ENCODE results near the gene TREML2. TPM values are rescaled to one million over a fixed set of nuclear protein-coding genes. Genes with fewer than 3 reads are reported as not detected.

The TREML2 gene
- total RNA-seq, 4 donors from 2014 or later = 0.66 TPM; not detected in 3

- no peak overlapping the region for H3K4me3 ChIP-seq
These were observed 28.8 kb upstream of the TREML2 start for GRCh38 chr6:41229721-41230120.

GRCh38 chr6:41228616-41229015 lies 27.7 kb upstream of the TREML2 start:
- intact Hi-C loops (cut with DNase I) = no loop called here
- Histone ChIP-seq H3K36me3 (no peaks in the 10 kb centered on the region), H3K9me3 (no peaks in the 10 kb centered on the region), H3K27me3 (peaks cover 0 to 51% (median 11%) of the 10 kb centered on the region in 4 donors), H3K4me3 (no peak overlapping the region), H3K27ac (replicated peaks in 1 of 4) (no peak overlapping the region), H3K4me1 (no peaks in the 10 kb centered on the region)
- DNase-seq (ENCODE audit: extremely low spot score) = peak; percentile 42
- TF ChIP-seq EP300 (IDR thresholded peaks at IDR 0.05) (no peak), POLR2AphosphoS5 (IDR thresholded peaks at IDR 0.05) (no peak), CTCF (IDR thresholded peaks at IDR 0.05) (no peak), POLR2A (IDR thresholded peaks at IDR 0.05; ENCODE audit: low read depth) (no peak)
- WGBS = 42% methylated on average over 5 of the region's 5 CpGs

More at GRCh38 chr6:41229721-41230120, 28.8 kb upstream of the TREML2 start:
- peaks cover 0 to 42% (median 10%) of the 10 kb centered on the region in 4 donors for H3K27me3 ChIP-seq
- intact Hi-C loops (cut with DNase I) = no loop called here
- 87% methylated on average over 4 of the region's 4 CpGs for WGBS
- no peaks in the 10 kb centered on the region for H3K36me3 ChIP-seq
- TF ChIP-seq EP300 (IDR thresholded peaks at IDR 0.05) = no peak
- no peak for TF ChIP-seq POLR2A (IDR thresholded peaks at IDR 0.05; ENCODE audit: low read depth)
- TF ChIP-seq POLR2AphosphoS5 (IDR thresholded peaks at IDR 0.05) = no peak
- no peaks in the 10 kb centered on the region for H3K4me1 ChIP-seq
- DNase-seq (ENCODE audit: extremely low spot score) = no peak
- H3K27ac ChIP-seq (replicated peaks in 1 of 4) = no peak overlapping the region
- H3K9me3 ChIP-seq = no peaks in the 10 kb centered on the region

- peaks cover 0 to 56% (median 11%) of the 10 kb centered on the region in 4 donors for H3K27me3 ChIP-seq
- WGBS = 70% methylated on average over 5 of the region's 5 CpGs
- TF ChIP-seq EP300 (IDR thresholded peaks at IDR 0.05) = no peak
- TF ChIP-seq CTCF (IDR thresholded peaks at IDR 0.05) = no peak
- TF ChIP-seq POLR2AphosphoS5 (IDR thresholded peaks at IDR 0.05) = no peak
- no peak for TF ChIP-seq POLR2A (IDR thresholded peaks at IDR 0.05; ENCODE audit: low read depth)
These were observed 27.1 kb upstream of the TREML2 start, which contains the start of gene TREML4 for GRCh38 chr6:41228096-41228495. Gene TREML4 (plus strand): TSS chr6:41228349. CDS start chr6:41228428, 79 bp downstream.

GRCh38 chr6:41226752-41227151 lies 25.8 kb upstream of the TREML2 start:
- Histone ChIP-seq H3K9me3 (no peaks in the 10 kb centered on the region), H3K27me3 (peaks cover 0 to 62% (median 11%) of the 10 kb centered on the region in 4 donors), H3K36me3 (no peaks in the 10 kb centered on the region), H3K4me1 (no peaks in the 10 kb centered on the region), H3K27ac (replicated peaks in 1 of 4) (no peak overlapping the region), H3K4me3 (no peak overlapping the region)
- DNase-seq (ENCODE audit: extremely low spot score) = no peak
- no peak for TF ChIP-seq POLR2A (IDR thresholded peaks at IDR 0.05; ENCODE audit: low read depth)
- TF ChIP-seq POLR2AphosphoS5 (IDR thresholded peaks at IDR 0.05) = no peak
- TF ChIP-seq EP300 (IDR thresholded peaks at IDR 0.05) = no peak
- no peak for TF ChIP-seq CTCF (IDR thresholded peaks at IDR 0.05)
- WGBS = 39% methylated on average over 3 of the region's 3 CpGs
- intact Hi-C loops (cut with DNase I) = no loop called here

More at GRCh38 chr6:41228096-41228495, 27.1 kb upstream of the TREML2 start, which contains the start of gene TREML4:
- Histone ChIP-seq H3K27ac (replicated peaks in 1 of 4) (no peak within 1 kb of the TSS), H3K9me3 (no peaks in the 10 kb centered on the region), H3K36me3 (no peaks in the 10 kb centered on the region), H3K4me1 (no peaks in the 10 kb centered on the region), H3K4me3 (no peak within 1 kb of the TSS)
- intact Hi-C loops (cut with DNase I) = no loop called here
- DNase-seq (ENCODE audit: extremely low spot score) = no peak

- peaks cover 0 to 58% (median 11%) of the 10 kb centered on the region in 4 donors for H3K27me3 ChIP-seq
- DNase-seq (ENCODE audit: extremely low spot score) = no peak
- intact Hi-C loops (cut with DNase I) = no loop called here
- no peak overlapping the region for H3K27ac ChIP-seq (replicated peaks in 1 of 4)
- no peak overlapping the region for H3K4me3 ChIP-seq
- H3K36me3 ChIP-seq = no peaks in the 10 kb centered on the region
- H3K9me3 ChIP-seq = peaks cover 0 to 3% (median 0%) of the 10 kb centered on the region in 4 donors
- TF ChIP-seq POLR2AphosphoS5 (IDR thresholded peaks at IDR 0.05) (no peak), EP300 (IDR thresholded peaks at IDR 0.05) (no peak), POLR2A (IDR thresholded peaks at IDR 0.05; ENCODE audit: low read depth) (no peak), CTCF (IDR thresholded peaks at IDR 0.05) (no peak)
- WGBS = 73% methylated on average over 1 of the region's 1 CpG
- no peaks in the 10 kb centered on the region for H3K4me1 ChIP-seq
These were observed 23.9 kb upstream of the TREML2 start for GRCh38 chr6:41224800-41225199.
